Loucy (cell line): Measurements from ENCODE around the gene OR51I1.

ENCODE experiments used
- H2AFZ ChIP-seq: fragments of 200-600 bp; sonication (generic); 2 replicates; pipeline ENCODE4 v1.6.0; 2016; ENCODE audit warnings: antibody characterized with exemption, mild to moderate bottlenecking, low read length, moderate library complexity
- H3F3A ChIP-seq: fragments of 200-600 bp; 2 replicates; pipeline ENCODE4 v1.6.0; 2016; ENCODE audit warnings: antibody characterized with exemption, low read depth, mild to moderate bottlenecking
- H3K27me3 ChIP-seq: fragments of 200-600 bp; sonication (generic); 2 replicates; pipeline ENCODE4 v1.6.1; 2014; ENCODE audit warnings: low read length, mild to moderate bottlenecking; ENCODE audit not compliant: insufficient read depth, poor library complexity, severe bottlenecking
- H3K36me3 ChIP-seq: fragments of 200-600 bp; sonication (generic); 2 replicates; pipeline ENCODE4 v1.6.1; 2016; ENCODE audit warnings: low read length; ENCODE audit not compliant: insufficient read depth
- H3K4me1 ChIP-seq: fragments of 200-600 bp; sonication (generic); 2 replicates; pipeline ENCODE4 v1.5.1; 2014; ENCODE audit warnings: low read length, mild to moderate bottlenecking; ENCODE audit not compliant: insufficient read depth, poor library complexity, severe bottlenecking
- H3K4me2 ChIP-seq: fragments of 200-600 bp; sonication (generic); 2 replicates; pipeline ENCODE4 v1.6.0; 2014; ENCODE audit warnings: antibody characterized with exemption, low read length, low read depth, mild to moderate bottlenecking; ENCODE audit not compliant: poor library complexity, severe bottlenecking
- H3K4me3 ChIP-seq: fragments of 200-600 bp; sonication (generic); 2 replicates; pipeline ENCODE4 v1.5.1; 2014; ENCODE audit warnings: low read length, mild to moderate bottlenecking, mixed read lengths; ENCODE audit not compliant: poor library complexity, severe bottlenecking
- H3K79me2 ChIP-seq: fragments of 200-600 bp; sonication (generic); 2 replicates; pipeline ENCODE4 v1.6.1; 2014; ENCODE audit warnings: low read length; ENCODE audit not compliant: insufficient read depth
- H3K9ac ChIP-seq: fragments of 200-600 bp; sonication (generic); 2 replicates; pipeline ENCODE4 v1.6.0; 2014; ENCODE audit warnings: mild to moderate bottlenecking, low read depth, low read length, moderate library complexity; ENCODE audit not compliant: poor library complexity, severe bottlenecking
- H3K9me2 ChIP-seq: fragments of 200-600 bp; sonication (generic); replicated peaks from 2 replicates; pipeline ENCODE4 v1.6.1; 2016; ENCODE audit warnings: low read depth, low read length, mixed read lengths
- H3K9me3 ChIP-seq: fragments of 200-600 bp; sonication (generic); 2 replicates; pipeline ENCODE4 v1.6.1; 2014; ENCODE audit warnings: mild to moderate bottlenecking, antibody characterized with exemption, low read length, low read depth; ENCODE audit not compliant: insufficient read depth
- H4K20me1 ChIP-seq: fragments of 200-600 bp; sonication (generic); 2 replicates; pipeline ENCODE4 v1.6.0; 2014; ENCODE audit warnings: antibody characterized with exemption, low read length, mild to moderate bottlenecking; ENCODE audit not compliant: insufficient read depth, poor library complexity, severe bottlenecking
- EZH2phosphoT487 ChIP-seq: fragments of 200-600 bp; IDR thresholded peaks from 2 replicates; pipeline ENCODE4 v1.6.1; 2018; ENCODE audit warnings: antibody characterized with exemption, mild to moderate bottlenecking, moderate library complexity, borderline replicate concordance
- TF ChIP-seq, protein P1 (sequence below): fragments of 200-600 bp; sonication (generic); conservative IDR thresholded peaks from 2 replicates; pipeline ENCODE4 v1.5.1; 2014; ENCODE audit warnings: mild to moderate bottlenecking, antibody characterized with exemption, low read length

Gene OR51I1

DNA sequence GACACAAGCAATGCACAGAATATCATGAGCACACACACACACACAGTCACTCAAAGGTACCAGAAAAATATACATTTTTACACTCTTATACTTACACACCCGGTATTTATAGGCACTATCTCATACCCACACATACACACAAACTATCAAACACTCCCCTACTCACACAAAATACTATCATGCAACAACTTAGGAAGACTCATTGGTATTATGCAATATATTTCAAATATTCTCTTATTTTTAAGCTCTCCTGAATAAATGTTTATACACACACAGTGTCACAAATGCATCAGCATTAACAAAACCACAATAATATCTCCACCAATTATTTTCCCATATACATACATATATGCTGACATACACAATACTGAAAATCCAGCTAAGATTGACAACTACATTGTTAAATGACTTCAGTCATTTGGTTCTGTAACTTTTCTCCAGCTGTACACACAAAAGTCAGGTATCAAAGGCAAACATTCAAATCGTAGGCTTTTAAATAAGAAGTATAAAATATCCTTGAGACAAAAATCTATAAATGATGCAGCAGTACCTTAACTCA, 2.6 kb upstream of the OR51I1 start:
- H3K9ac ChIP-seq, result no peak overlapping the region
- no peaks in the 10 kb centered on the region for H3K79me2 ChIP-seq
- no peak overlapping the region for H3K4me2 ChIP-seq
- H3F3A ChIP-seq, result no peaks in the 10 kb centered on the region
- TF ChIP-seq EZH2phosphoT487, result no peak
- TF ChIP-seq, protein P1, sequence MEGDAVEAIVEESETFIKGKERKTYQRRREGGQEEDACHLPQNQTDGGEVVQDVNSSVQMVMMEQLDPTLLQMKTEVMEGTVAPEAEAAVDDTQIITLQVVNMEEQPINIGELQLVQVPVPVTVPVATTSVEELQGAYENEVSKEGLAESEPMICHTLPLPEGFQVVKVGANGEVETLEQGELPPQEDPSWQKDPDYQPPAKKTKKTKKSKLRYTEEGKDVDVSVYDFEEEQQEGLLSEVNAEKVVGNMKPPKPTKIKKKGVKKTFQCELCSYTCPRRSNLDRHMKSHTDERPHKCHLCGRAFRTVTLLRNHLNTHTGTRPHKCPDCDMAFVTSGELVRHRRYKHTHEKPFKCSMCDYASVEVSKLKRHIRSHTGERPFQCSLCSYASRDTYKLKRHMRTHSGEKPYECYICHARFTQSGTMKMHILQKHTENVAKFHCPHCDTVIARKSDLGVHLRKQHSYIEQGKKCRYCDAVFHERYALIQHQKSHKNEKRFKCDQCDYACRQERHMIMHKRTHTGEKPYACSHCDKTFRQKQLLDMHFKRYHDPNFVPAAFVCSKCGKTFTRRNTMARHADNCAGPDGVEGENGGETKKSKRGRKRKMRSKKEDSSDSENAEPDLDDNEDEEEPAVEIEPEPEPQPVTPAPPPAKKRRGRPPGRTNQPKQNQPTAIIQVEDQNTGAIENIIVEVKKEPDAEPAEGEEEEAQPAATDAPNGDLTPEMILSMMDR, result no peak
- no peak overlapping the region for H2AFZ ChIP-seq
- H3K36me3 ChIP-seq, result no peaks in the 10 kb centered on the region
- no peak overlapping the region for H3K4me3 ChIP-seq
- no peaks in the 10 kb centered on the region for H3K4me1 ChIP-seq
- no peaks in the 10 kb centered on the region for H4K20me1 ChIP-seq
- H3K9me2 ChIP-seq, result no peaks in the 10 kb centered on the region
- no peaks in the 10 kb centered on the region for H3K27me3 ChIP-seq
- no peaks in the 10 kb centered on the region for H3K9me3 ChIP-seq

DNA sequence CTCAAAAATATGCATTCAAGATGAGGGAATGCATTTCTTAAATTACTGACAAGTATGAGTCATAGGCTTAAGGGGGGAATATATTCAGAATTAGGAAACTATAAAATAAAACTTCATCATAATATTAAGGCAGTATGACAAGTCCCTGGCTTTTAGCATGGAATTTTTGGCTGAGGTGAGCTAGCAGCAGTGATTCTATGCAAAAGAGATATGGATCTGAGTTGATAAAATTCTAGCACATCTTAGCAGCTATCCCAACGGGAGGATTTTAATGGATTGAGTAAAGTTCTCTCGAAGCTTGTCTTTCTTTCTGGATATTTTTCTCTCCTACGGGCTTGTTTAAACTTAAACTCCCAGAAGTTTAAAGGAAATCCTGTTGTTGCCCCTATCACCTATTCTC, 18.2 kb downstream of the OR51I1 start:
- Histone ChIP-seq H3K4me3 (no peak overlapping the region), H3F3A (no peaks in the 10 kb centered on the region), H3K27me3 (no peaks in the 10 kb centered on the region), H2AFZ (no peak overlapping the region), H3K4me2 (no peak overlapping the region), H3K36me3 (no peaks in the 10 kb centered on the region), H3K9me3 (no peaks in the 10 kb centered on the region), H3K4me1 (no peaks in the 10 kb centered on the region), H3K79me2 (no peaks in the 10 kb centered on the region), H4K20me1 (no peaks in the 10 kb centered on the region), H3K9me2 (no peaks in the 10 kb centered on the region), H3K9ac (no peak overlapping the region)
- no peak for TF ChIP-seq EZH2phosphoT487
- TF ChIP-seq, protein P1, result no peak

DNA sequence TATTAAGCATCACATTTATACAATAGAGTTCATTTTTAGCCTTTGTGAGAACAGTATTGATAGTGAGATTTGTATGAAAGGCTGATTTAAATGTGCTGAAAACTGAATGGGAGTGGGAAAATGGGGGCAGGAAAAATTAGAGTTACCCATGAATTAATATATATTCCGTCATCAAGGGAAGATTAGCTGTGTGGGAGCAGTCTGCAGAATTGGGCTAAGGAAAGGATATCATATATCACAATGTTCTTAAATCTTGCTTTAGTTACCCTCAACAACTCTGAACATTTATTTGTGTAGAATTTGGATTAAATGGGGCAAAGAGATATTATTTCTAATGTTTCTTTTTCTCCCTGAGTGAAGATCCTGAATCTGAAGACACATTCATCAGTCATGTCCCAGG, 19.5 kb downstream of the OR51I1 start, which contains the start of gene OR51Q1:
TSS of gene OR51Q1 (plus strand) at position 301 of the 400 bp plus-strand sequence. CDS start at position 391, 90 bp downstream.
- Histone ChIP-seq H3K27me3 (no peaks in the 10 kb centered on the region), H2AFZ (no peak within 1 kb of the TSS), H3F3A (no peaks in the 10 kb centered on the region), H3K9me2 (no peaks in the 10 kb centered on the region), H3K9ac (no peak within 1 kb of the TSS), H3K4me3 (no peak within 1 kb of the TSS), H3K79me2 (no peaks in the 10 kb centered on the region), H3K9me3 (no peaks in the 10 kb centered on the region), H3K4me1 (no peaks in the 10 kb centered on the region), H4K20me1 (no peaks in the 10 kb centered on the region), H3K36me3 (no peaks in the 10 kb centered on the region), H3K4me2 (no peak within 1 kb of the TSS)
- TF ChIP-seq EZH2phosphoT487, result no peak
- TF ChIP-seq, protein P1, result no peak
